C1 segment of cervical spinal cord (tissue), 14 donors: ENCODE measurements around the gene TPO.
"Not testable (repeated sequence)": the region's sequence is repeated elsewhere in the genome, so short reads cannot be mapped to it uniquely, and the experiment has no call there.

Source experiments
- DNase-seq, 14 donors: peaks; one replicate each; lab custom pipeline; 2025; lab: John Stamatoyannopoulos, UW

Gene TPO

DNA sequence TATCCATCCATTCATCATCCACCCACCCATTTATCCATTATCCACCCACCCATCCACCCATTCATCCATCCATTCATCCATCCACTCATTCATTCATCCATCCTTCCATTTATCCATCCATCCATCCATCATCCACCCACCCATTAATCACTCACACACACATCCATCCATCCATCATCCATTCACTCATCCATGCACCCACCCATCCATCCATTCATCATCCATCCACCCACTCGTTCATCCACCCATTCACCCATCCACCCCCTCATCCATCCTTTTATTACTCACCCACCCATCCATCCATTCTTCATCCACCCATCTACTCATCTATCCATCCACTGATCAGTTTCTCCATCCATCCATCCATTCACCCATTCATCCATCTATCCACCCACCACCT is 8.1 kb upstream of the TPO start:
- DNase-seq, result no peak

DNA sequence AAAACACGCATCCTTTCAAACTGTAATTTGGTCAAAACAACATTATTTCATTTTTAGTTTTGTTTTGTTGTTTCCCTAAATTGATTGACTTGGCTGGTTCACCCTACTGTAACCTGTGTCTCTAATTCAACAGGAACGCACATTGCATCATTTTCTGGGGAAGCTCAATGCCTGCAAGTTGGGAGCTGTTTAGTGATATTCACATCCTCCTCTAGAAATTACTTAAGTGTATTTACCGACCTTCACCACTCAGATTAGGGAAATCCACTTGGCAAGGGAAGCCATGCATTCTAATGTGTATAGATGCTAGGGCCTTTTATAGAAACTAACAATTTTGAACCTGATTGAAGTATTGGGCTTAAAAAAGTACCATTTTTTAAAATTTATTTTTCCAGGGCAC is 7.3 kb upstream of the TPO start:
- no peak for DNase-seq

DNA sequence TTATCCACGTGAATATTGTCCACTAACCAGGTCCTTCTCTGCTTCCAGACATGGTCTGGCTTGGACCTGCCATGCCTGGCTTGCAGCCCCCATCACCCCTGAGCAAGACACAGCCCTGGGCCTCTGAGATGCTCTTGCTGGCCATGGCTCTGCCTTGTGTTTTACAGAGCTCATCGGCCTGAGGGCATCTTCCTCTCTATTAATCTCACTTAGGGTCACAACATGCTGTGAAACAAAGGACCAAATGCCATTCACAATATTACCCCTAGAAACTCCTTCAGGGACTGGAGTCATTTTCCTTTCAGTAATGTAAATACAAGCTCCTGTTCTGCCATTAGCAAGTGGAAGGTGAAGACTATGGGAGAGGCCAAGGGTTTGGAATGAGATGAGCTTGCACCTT is 6.8 kb upstream of the TPO start:
- no peak for DNase-seq

DNA sequence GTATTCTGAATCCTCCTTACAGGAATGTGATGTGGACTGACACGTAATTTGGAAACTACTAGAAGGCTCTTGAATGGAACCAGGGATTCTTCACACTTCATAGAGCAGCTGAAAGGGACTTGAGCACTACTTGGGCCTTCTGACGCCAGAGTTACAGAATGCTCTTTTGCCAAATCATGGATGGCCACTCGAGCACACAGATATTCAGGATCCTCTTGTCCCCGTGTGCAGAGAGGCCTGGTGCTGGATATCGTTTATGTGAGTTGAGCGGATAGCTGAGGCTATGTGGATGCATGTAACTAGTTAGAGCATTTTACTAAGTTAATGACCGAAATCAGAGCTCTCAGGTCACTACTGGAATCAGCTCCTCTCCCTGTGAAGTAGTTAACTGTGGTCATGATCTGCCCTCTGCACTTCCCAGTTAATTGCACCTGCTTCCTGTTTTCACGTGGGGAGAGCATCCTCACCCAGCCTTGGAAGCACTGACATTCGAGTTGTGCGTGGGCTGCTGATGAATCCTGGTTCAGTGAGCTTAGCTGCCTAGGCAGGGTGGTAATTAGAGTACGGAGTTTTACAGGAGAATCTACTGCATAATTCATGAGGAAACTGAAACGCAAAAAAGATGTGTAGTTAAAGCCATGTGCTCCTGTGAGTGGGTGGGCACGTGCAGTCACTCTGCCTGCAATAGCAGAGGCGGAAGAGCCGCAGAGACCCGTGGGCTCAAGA is 5.2 kb upstream of the TPO start:
- no peak for DNase-seq

DNA sequence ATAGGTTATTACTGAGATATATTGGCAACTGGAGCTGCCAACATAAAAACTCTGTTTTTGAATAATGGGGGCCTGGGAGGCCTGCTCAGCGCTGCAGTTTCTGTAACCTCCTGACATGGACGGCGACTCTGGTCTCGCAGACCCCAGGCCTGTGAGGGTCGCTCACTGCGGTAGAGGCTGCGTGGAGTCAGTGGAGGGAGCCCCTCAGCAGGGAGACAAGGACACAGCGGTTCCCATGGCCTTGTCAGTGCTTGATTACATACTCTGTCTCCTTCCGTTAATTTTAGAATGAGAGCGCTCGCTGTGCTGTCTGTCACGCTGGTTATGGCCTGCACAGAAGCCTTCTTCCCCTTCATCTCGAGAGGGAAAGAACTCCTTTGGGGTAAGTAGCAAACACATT is 858 bp downstream of the TPO start:
- no peak for DNase-seq

DNA sequence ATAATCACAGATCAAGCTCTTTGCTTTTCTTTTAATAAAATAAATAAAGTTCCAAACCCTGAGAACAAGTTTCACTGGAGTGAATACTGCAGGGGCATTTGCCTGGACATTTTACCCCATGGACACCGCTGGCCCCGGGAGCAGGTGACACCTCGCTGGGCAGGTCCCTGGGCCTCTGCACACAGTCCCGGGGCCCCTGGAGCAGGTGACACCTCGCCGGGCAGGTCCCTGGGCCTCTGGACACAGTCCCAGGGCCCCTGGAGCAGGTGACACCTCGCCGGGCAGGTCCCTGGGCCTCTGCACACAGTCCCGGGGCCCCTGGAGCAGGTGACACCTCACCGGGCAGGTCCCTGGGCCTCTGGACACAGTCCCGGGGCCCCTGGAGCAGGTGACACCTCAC is 1.6 kb downstream of the TPO start:
- not testable (repeated sequence) for DNase-seq

DNA sequence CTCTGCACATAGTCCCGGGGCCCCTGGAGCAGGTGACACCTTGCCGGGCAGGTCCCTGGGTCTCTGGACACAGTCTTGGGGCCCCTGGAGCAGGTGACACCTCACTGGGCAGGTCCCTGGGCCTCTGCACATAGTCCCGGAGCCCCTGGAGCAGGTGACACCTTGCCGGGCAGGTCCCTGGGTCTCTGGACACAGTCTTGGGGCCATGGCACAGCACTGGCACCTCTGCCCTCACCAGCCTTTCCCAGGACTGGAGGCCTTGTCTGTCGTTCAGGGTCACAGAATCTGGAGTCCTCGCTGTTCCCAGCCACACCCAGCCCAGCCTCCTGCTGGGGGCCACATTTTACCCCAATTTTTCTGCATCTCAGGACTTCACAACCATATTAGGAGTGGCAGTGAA is 2.2 kb downstream of the TPO start:
- DNase-seq, result no peak

DNA sequence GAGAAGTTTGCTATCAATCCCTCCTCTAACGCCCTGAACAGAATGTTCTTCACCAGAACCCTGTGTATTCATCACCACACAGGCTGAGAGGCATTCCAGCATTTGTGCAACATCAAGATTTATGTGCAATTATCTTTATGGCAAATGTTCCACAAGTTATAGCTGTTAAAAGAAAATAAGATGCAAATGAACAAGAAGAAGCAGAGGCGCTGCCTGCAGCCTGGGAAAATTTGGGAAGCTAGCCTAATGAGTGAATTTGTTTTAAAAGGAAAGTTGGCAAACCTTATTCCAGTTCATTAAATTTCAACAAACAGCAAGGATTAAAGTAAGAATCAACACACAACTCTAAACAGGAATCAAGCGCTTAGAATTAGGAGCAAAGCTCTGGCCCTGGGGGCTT is 5.3 kb downstream of the TPO start:
- no peak for DNase-seq

DNA sequence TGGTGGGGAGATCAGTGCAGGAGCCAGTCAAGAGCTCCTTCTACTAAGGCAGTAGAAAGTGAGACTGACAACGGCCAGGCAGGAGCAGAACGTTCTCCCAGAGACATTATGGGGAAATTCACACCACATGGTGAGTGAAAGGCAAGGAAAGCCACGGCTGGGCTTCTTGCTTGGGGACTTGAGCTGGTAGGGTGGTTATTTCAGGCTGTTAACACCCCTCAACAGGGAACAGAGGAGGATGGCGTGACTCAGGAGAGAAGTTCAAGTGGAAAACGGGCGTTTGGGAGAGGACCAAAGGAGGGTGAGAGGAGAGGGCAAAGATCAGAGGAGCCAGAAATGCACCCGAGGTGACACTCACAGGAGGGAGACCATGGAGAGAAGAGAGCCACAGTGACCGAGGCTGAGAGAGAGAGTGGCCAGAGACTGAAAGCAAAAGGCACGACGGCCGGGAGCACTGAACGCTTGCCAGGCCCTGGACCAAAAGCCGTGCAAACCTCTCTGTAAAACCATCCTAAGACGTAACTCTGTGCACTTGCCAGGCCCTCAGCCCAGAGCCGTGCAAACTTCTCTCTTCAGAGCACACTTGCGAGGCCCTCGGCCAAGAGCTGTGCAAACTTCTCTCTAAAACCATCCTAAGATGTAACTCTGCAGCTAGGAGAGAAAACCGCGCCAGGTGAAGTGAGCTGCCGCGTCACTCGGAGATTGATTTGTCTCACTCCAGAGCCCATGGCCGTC is 7.7 kb downstream of the TPO start:
- DNase-seq, result no peak

DNA sequence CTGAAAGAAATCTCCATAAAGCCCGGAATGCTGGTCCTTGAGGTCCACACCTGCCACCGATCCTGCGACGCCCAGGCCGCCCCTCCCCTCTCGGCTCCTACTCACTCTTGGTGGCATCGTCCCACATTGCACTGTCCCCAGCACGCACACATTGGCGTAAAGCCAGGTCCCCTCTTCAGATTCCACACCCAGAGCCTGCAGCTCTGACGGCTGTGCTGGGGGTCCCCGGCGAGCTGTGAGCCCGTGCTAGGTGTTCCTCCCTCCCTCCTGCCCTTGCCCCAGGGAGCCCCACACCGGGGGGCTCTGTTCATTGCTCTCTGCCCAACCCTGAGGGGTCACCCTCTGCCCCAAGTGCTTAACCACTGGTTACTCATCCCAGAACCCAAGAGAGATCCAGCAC is 8.5 kb downstream of the TPO start:
- no peak for DNase-seq

DNA sequence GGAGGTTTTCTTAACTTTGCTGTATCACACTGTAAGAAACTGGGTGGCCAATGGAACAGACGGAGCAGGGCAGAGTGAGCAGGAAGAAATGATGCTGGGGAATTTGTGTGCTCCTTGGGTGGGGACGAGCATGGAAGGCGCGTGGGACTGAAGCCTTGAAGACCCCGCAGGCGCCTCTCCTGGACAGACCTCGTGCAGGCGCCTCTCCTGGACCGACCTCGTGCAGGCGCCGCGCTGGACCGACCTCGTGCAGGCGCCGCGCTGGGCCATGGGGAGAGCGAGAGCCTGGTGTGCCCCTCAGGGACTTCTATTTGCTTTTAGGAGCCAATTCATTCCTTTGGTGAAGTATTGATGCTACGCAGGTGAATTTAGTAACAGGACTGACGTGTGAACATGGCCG is 8.9 kb downstream of the TPO start:
- DNase-seq, result no peak

DNA sequence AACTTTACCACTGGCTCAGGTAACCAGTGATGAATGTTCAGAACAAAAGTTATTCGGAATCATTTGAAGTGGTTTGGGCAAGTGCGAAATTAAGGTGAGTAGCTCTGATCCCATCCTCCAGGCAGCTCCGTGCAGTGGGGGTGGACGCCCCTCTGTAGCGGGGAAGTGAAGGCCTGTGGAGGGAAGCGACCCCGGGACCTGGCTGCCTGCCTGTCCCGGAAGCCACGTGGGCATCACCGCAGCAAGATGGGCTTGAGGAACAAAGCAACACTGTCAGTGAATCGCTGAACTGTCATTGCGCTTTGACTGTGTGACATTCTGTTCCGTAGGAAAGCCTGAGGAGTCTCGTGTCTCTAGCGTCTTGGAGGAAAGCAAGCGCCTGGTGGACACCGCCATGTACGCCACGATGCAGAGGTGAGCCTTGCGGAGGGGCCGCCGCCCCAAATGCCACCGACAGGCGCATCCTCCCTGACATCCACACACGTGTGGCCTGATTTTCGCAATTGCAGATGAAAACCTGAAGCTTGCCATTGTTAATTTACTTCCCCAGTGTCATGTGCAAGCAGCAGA is 9.5 kb downstream of the TPO start:
- DNase-seq, result no peak

DNA sequence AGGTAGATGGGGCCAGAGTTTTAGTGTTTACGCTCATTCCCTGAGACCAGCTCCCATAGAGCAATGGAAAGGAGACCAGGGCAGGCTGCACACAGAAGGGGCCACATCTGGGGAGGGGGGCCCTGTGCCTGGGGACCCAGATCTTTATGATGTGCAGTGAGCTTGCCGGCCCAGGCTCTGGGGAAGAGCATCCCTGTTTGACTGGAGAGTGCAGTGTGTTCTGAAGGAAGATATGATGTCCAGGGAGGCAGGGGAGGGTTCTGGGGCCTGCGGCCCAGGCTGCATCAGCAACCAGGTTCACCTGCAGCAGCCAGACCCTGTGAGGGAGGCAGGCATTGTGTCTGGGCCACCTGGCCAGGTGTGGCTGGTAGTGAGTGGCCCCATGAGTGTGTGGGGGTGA is 13.8 kb downstream of the TPO start:
- no peak for DNase-seq

DNA sequence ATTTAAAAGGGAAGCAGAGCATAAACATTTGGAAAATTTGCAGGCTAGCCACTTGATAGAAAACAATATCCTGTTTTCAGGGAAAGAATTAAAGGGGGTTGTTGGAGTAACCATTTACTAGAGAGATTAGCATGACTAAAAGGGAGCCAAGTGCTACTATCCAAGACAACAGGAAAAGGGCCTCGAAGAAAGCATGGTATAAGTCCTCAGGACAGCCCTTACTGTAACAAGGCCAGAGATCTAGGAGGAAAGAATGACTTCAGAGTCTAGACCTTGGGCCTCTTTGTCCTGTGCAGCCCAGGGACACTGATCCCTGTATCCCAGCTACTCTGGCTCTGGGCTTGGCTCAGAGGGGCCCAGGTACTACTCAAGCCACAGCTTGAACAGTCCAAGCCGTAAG is 16.6 kb downstream of the TPO start:
- DNase-seq, result no peak

DNA sequence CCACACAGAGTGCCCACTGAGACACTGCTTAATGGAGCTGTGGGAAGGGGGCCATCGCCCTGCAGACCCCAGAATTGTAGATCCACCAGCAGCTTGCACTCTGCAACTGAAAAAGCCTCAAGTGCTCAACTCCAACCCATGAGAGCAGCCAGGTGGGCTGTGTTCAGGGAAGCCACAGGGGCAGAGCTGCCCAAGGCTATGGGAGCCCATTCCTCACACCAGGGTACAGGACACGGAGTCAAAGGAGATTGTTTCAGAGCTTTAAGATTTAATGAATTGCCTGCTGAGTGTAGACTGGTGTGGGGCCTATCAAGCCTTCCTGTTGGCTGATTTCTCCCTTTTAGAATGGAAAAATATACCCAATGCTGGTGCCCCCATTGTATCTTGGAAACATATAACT is 17.2 kb downstream of the TPO start:
- DNase-seq, result no peak

DNA sequence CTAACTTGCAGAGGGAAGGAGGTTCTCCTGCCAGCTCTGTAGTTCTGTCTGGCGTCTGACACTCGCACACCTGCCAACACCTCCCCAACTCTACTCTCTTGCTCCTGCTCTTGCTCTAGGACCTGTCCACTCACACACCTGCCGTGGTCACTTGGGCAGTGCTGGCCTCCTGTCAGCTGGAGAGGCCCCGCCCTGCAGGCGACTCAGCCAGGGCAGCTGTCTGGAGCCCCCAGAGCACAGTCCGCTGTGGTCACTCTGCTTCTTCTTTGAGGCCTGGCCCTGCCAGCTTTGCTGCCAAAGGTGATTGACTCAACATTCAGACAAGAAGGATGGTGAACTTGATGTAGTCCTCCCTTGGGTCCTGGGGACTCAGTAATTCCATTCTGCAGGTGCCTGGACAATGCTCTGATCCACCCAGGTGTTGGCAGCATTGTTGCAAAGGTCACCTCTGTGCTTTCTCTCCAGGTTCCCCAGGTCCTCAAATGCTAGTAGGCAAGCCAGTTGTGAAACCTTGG is 18.7 kb downstream of the TPO start:
- DNase-seq, result no peak

DNA sequence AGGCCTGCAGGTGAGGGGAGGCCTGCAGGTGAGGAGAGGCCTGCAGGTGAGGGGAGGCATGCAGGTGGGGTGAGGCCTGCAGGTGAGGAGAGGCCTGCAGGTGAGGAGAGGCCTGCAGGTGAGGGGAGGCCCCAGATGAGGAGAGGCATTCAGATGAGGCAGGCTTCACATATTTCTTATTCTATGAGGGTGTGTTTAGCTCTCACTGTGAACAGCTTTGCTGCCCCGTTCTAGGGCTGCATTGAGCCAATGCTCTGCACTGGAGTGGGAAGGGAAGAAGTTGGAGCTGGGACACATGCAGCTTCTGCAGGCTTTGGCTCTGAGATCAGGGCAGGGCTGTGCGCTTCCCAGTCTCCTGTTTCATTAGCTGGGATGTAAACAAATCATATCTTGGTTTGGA is 19.5 kb downstream of the TPO start:
- DNase-seq, result no peak

DNA sequence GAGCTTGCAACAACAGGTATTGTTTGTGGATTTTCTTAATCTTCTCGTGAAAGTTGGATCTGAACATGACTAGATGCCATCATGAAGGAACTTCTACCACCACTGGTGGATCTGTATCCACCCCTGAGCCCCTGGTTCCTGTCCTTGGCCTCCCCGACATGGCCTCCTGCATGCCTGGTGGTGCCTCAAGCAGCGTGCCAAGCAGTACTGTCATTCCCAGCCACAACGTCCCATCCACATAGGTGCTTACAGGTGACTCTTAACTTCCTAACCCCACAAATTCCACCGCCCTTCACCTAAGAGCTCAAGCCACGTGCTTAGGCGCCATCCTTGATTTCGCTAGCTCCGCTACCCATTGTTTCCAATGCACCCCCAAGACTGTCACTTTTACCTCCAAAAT is 23.1 kb downstream of the TPO start:
- no peak for DNase-seq

DNA sequence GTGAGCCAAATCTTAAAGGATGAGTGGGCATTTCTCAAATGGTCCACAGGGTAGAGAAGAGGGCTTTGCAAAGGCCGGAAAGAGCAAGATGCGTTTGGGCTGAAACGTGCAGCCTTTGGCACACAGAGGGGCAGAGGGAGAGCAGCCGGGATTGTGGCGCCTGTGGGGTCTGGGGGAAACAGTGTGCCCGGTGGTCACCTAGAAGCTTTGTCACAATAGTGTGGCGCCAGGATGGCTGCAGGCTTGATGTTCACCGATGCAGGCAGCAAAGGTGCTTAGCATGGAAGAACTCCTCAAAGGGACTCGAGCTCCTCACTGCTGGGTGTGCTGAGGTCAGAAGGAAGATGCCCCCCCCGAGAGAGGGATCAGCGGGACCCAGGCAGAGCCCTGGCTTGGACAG is 23.8 kb downstream of the TPO start:
- DNase-seq, result no peak

DNA sequence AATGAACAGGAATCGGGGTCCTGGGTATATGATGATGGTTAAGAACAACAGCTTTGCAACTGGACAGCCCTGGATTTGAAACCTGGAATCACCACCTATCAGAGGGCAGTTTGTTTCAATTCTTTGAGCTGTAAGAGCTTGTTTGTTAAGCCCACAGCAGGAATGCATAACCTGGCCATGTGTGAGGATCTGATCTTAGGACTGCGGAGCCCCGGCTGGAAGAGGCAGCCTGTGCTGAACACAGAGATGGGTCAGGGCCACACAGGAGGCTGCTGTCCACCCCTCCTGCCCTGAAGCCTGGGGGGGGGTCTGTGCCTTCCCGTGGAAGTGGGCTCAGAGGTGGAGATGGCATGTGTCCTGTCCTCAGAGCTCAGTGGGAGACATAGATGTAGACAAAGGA is 24.3 kb downstream of the TPO start:
- no peak for DNase-seq

DNA sequence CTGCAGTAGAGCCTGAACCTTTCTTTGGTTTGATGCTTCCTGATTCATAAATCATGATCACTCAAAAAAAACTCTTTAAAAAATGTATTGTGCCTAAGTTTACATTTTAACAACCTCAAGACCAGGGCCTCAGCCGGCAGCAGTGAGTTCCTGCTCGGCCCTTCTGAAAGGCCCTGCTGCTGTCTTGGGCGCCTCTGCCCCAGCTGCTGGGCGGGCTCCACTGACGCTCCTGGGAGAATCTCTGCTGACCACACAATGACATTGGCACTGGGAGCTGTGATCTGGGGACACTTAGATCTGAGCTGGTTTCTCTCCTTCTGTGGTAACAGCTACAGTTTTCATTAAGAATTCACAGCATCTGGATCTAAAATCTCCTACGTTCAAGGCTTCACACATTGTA is 25.7 kb downstream of the TPO start:
- no peak for DNase-seq

DNA sequence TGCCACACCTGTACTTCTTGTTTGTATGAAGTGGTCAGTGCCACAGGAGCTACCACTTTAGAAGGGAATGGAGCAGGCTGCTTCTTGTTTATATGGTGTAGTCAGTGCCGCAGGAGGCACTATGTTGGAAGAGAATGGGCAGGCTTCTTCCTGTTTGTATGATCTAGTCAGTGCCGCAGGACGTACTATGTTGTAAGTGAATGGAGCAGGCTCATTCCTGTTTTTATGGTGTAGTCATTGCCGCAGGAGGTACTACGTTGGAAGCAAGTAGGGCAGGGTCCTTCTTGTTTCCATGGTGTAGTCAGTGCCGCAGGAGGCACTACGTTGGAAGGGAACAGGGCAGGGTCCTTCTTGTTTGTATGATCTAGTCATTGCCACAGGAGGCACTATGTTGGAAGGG is 27.3 kb downstream of the TPO start:
- DNase-seq, result no peak

DNA sequence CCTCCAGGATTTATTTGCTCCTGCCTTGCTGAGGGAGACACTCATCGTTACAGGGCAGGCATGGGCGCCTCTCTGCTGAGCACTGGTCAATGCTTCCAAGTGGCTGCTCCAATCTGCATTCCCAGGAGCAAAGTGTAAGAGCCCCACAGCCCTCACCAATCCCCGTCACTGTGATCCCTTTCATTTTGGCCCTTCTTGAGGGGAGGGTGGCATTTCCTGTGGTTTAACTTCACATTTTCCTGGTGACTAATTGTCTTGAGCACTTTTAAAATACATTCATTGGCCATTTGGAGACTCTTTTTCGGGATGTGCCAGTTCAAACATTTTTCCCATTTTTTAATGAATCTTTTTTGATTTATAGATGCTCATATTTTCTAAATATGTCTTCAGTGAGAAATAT is 33.0 kb downstream of the TPO start:
- no peak for DNase-seq
